GM12892 (cell line): Measurements from ENCODE around the gene DPCD.

Source experiments
- POLR2A ChIP-seq: IDR thresholded peaks from 2 replicates; pipeline ENCODE4 v1.6.1; 2011; ENCODE audit warnings: low read depth, low read length, control low read depth
- POLR2AphosphoS5 ChIP-seq: IDR thresholded peaks from 2 replicates; pipeline ENCODE4 v1.6.1; 2011; ENCODE audit warnings: low read depth, low read length, control low read depth
- TAF1 ChIP-seq: IDR thresholded peaks from 2 replicates; pipeline ENCODE4 v1.6.1; 2011; ENCODE audit warnings: low read depth, mild to moderate bottlenecking, control low read depth, low read length, borderline replicate concordance

GRCh38 chr10:101609481-101609880 lies 21.4 kb downstream of the DPCD start:
- TF ChIP-seq POLR2AphosphoS5: no peak
- TF ChIP-seq POLR2A: no peak
- TF ChIP-seq TAF1: no peak
